Measurements from ENCODE around the gene MANBA.
"Not testable (repeated sequence)": the region's sequence is repeated elsewhere in the genome, so short reads cannot be mapped to it uniquely, and the experiment has no call there.

- TF ChIP-seq POLR2A, CTCF (IDR thresholded peaks at IDR 0.05): not testable (repeated sequence)
These were observed 47.0 kb downstream of the MANBA start for GRCh38 chr4:102713774-102714173.
